C4-2B (cell line): ENCODE results near the gene SLC24A4.

ENCODE experiments used
- CTCF ChIP-seq: fragments of 450-650 bp; conservative IDR thresholded peaks from 2 replicates; pipeline ENCODE4 v1.5.1; 2017; ENCODE audit warnings: mild to moderate bottlenecking
- ZFX ChIP-seq: fragments of 450-650 bp; IDR thresholded peaks from 2 replicates; pipeline ENCODE4 v1.6.1; 2017

GRCh38 chr14:92448786-92449185 lies 125.8 kb downstream of the SLC24A4 start:
- no peak for TF ChIP-seq CTCF
- TF ChIP-seq ZFX = no peak
